Measurements from ENCODE around the gene GLIS1.

GLIS1 gene

DNA sequence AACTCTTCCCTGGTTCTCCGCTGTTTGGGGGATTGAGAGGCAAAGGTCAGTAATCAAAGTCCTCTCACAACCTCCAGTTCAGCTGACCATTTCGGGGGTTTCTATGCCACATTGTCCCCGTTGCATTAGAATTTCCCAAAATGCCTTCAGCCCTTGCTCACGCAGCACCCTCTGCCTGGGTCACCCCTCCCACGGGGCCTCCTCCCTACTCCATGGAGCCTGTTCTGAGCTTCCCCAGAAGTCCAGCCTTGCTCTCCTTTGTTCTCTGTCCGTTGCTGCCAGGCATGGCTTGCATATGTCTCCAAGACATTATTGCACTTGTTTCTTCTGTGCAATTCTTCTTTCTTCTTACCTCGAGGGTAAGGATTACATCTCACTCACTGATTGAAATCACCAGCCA is 263.3 kb downstream of the GLIS1 start:
- no peak overlapping the region for H3K9ac ChIP-seq (ENCODE audit: insufficient read length)
- TF ChIP-seq POLR2AphosphoS5 (IDR thresholded peaks at IDR 0.05; ENCODE audit: borderline replicate concordance, low read depth, low read length) (no peak), FOXP2 (optimal IDR thresholded peaks at IDR 0.05; ENCODE audit: control extremely low read depth, extremely low read length, insufficient read depth) (no peak), EZH2 (IDR thresholded peaks at IDR 0.05) (no peak)
- no peak for DNase-seq (ENCODE audit: low read depth, low spot score)
- H3K9me3 ChIP-seq (ENCODE audit: low read depth, low read length) = no peaks in the 10 kb centered on the region
- H3K4me3 ChIP-seq = no peak overlapping the region
- H3K36me3 ChIP-seq (ENCODE audit: insufficient read depth, low read length) = no peaks in the 10 kb centered on the region
- no peak overlapping the region for H3K27ac ChIP-seq

- no peaks in the 10 kb centered on the region for H3K9me3 ChIP-seq (ENCODE audit: low read depth, low read length)
- TF ChIP-seq POLR2AphosphoS5 (IDR thresholded peaks at IDR 0.05; ENCODE audit: borderline replicate concordance, low read depth, low read length) (no peak), FOXP2 (optimal IDR thresholded peaks at IDR 0.05; ENCODE audit: control extremely low read depth, extremely low read length, insufficient read depth) (no peak), EZH2 (IDR thresholded peaks at IDR 0.05) (no peak)
- H3K36me3 ChIP-seq (ENCODE audit: insufficient read depth, low read length) = no peaks in the 10 kb centered on the region
- no peak overlapping the region for H3K4me3 ChIP-seq
- H3K27ac ChIP-seq = no peak overlapping the region
- no peak for DNase-seq (ENCODE audit: low read depth, low spot score)
- H3K9ac ChIP-seq (ENCODE audit: insufficient read length) = no peak overlapping the region
These were observed 265.5 kb downstream of the GLIS1 start for GRCh38 chr1:53473463-53473862.

- H3K9ac ChIP-seq (ENCODE audit: insufficient read length) = no peak overlapping the region
- H3K27ac ChIP-seq = no peak overlapping the region
- DNase-seq (ENCODE audit: low read depth, low spot score) = no peak
- H3K36me3 ChIP-seq (ENCODE audit: insufficient read depth, low read length) = no peaks in the 10 kb centered on the region
- TF ChIP-seq POLR2AphosphoS5 (IDR thresholded peaks at IDR 0.05; ENCODE audit: borderline replicate concordance, low read depth, low read length) (no peak), EZH2 (IDR thresholded peaks at IDR 0.05) (no peak), FOXP2 (optimal IDR thresholded peaks at IDR 0.05; ENCODE audit: control extremely low read depth, extremely low read length, insufficient read depth) (no peak)
- H3K9me3 ChIP-seq (ENCODE audit: low read depth, low read length) = no peaks in the 10 kb centered on the region
- H3K4me3 ChIP-seq = no peak overlapping the region
These were observed 268.0 kb downstream of the GLIS1 start for GRCh38 chr1:53471000-53471399.

GRCh38 chr1:53470584-53470983 is 268.4 kb downstream of the GLIS1 start:
- Histone ChIP-seq H3K27ac (no peak overlapping the region), H3K9me3 (ENCODE audit: low read depth, low read length) (no peaks in the 10 kb centered on the region), H3K9ac (ENCODE audit: insufficient read length) (no peak overlapping the region), H3K4me3 (no peak overlapping the region), H3K36me3 (ENCODE audit: insufficient read depth, low read length) (no peaks in the 10 kb centered on the region)
- DNase-seq (ENCODE audit: low read depth, low spot score) = no peak
- TF ChIP-seq POLR2AphosphoS5 (IDR thresholded peaks at IDR 0.05; ENCODE audit: borderline replicate concordance, low read depth, low read length) = no peak
- TF ChIP-seq EZH2 (IDR thresholded peaks at IDR 0.05) = no peak
- TF ChIP-seq FOXP2 (optimal IDR thresholded peaks at IDR 0.05; ENCODE audit: control extremely low read depth, extremely low read length, insufficient read depth) = no peak

GRCh38 chr1:53470155-53470554 is 268.8 kb downstream of the GLIS1 start:
- no peak overlapping the region for H3K27ac ChIP-seq
- no peaks in the 10 kb centered on the region for H3K36me3 ChIP-seq (ENCODE audit: insufficient read depth, low read length)
- no peak overlapping the region for H3K9ac ChIP-seq (ENCODE audit: insufficient read length)
- H3K4me3 ChIP-seq = no peak overlapping the region
- no peaks in the 10 kb centered on the region for H3K9me3 ChIP-seq (ENCODE audit: low read depth, low read length)
- no peak for DNase-seq (ENCODE audit: low read depth, low spot score)
- TF ChIP-seq POLR2AphosphoS5 (IDR thresholded peaks at IDR 0.05; ENCODE audit: borderline replicate concordance, low read depth, low read length) (no peak), FOXP2 (optimal IDR thresholded peaks at IDR 0.05; ENCODE audit: control extremely low read depth, extremely low read length, insufficient read depth) (no peak), EZH2 (IDR thresholded peaks at IDR 0.05) (no peak)

GRCh38 chr1:53469373-53469772 is 269.6 kb downstream of the GLIS1 start:
- no peaks in the 10 kb centered on the region for H3K36me3 ChIP-seq (ENCODE audit: insufficient read depth, low read length)
- H3K27ac ChIP-seq = no peak overlapping the region
- no peaks in the 10 kb centered on the region for H3K9me3 ChIP-seq (ENCODE audit: low read depth, low read length)
- no peak overlapping the region for H3K4me3 ChIP-seq
- TF ChIP-seq POLR2AphosphoS5 (IDR thresholded peaks at IDR 0.05; ENCODE audit: borderline replicate concordance, low read depth, low read length) = no peak
- no peak for TF ChIP-seq FOXP2 (optimal IDR thresholded peaks at IDR 0.05; ENCODE audit: control extremely low read depth, extremely low read length, insufficient read depth)
- no peak for TF ChIP-seq EZH2 (IDR thresholded peaks at IDR 0.05)
- H3K9ac ChIP-seq (ENCODE audit: insufficient read length) = no peak overlapping the region
- no peak for DNase-seq (ENCODE audit: low read depth, low spot score)

DNA sequence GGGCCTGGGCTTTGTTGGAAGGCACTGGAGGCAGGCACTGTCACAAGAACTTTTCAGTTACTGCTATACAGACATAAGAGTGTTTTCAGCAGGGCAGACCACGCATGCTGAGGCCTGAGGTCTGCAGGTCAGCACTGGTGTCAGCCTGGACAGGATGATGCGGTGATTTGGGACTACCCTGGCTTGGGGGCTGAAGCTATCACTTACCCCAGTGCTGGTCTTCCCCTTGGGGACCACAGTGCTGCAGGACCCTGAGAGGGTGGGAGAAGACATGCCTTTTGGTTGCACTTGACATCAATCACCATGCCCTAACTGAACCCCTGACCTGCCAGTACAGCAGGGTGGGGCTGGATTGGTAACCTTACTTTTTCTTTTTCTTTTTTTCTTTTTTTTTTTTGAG is 270.6 kb downstream of the GLIS1 start:
- no peak for DNase-seq (ENCODE audit: low read depth, low spot score)
- Histone ChIP-seq H3K27ac (no peak overlapping the region), H3K4me3 (no peak overlapping the region), H3K9ac (ENCODE audit: insufficient read length) (no peak overlapping the region), H3K9me3 (ENCODE audit: low read depth, low read length) (no peaks in the 10 kb centered on the region), H3K36me3 (ENCODE audit: insufficient read depth, low read length) (no peaks in the 10 kb centered on the region)
- TF ChIP-seq FOXP2 (optimal IDR thresholded peaks at IDR 0.05; ENCODE audit: control extremely low read depth, extremely low read length, insufficient read depth) (no peak), EZH2 (IDR thresholded peaks at IDR 0.05) (no peak), POLR2AphosphoS5 (IDR thresholded peaks at IDR 0.05; ENCODE audit: borderline replicate concordance, low read depth, low read length) (no peak)

DNA sequence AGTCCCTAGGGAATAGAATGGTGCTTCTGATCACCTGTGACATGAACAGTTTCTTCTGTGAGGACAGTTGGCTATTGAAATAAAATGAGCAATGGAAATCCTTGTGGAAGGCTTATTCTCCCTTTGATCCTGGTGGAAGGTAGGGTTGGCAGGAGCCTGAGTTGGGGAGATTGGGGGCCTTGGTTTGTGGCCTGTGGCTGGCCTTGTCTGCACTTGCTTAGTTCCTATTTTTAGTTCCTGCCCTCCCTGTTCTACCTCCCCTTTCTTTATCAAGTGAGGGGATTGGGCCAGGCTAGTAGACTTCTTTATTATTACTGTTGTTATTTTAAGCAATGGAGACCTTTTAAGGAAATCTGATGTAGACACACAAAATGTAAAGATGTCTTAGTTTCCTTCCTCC is 271.6 kb downstream of the GLIS1 start:
- Histone ChIP-seq H3K4me3 (no peak overlapping the region), H3K27ac (no peak overlapping the region)

More for the DNA sequence above, 271.6 kb downstream of the GLIS1 start:
- TF ChIP-seq FOXP2 (optimal IDR thresholded peaks at IDR 0.05; ENCODE audit: control extremely low read depth, extremely low read length, insufficient read depth) = no peak
- TF ChIP-seq EZH2 (IDR thresholded peaks at IDR 0.05) = no peak
- TF ChIP-seq POLR2AphosphoS5 (IDR thresholded peaks at IDR 0.05; ENCODE audit: borderline replicate concordance, low read depth, low read length) = no peak
- DNase-seq (ENCODE audit: low read depth, low spot score) = no peak
- H3K9me3 ChIP-seq (ENCODE audit: low read depth, low read length) = no peaks in the 10 kb centered on the region
- H3K9ac ChIP-seq (ENCODE audit: insufficient read length) = no peak overlapping the region
- no peaks in the 10 kb centered on the region for H3K36me3 ChIP-seq (ENCODE audit: insufficient read depth, low read length)

Measured in SK-N-MC (cell line).